Measurements from ENCODE around the gene CDC25C.
A peak's percentile ranks its signal among the peaks of the same experiment; 100 is the strongest.

The CDC25C gene

GRCh38 chr5:138331449-138332368 lies at the start of gene CDC25C:
Gene CDC25C, minus strand, starts transcription at chr5:138331804. Its CDS starts 624 bp downstream, at chr5:138331180.
- DNase-seq: peak; percentile 60

- no peak for DNase-seq
These were observed 41.0 kb upstream of the CDC25C start for GRCh38 chr5:138372653-138373052.

- no peak for DNase-seq
These were observed 40.6 kb upstream of the CDC25C start for GRCh38 chr5:138372225-138372624.

- DNase-seq: no peak
These were observed 39.9 kb upstream of the CDC25C start for GRCh38 chr5:138371454-138371853.

GRCh38 chr5:138370537-138370936 lies 38.9 kb upstream of the CDC25C start:
- no peak for DNase-seq

- no peak for DNase-seq
These were observed 38.1 kb upstream of the CDC25C start for GRCh38 chr5:138369706-138370105.

GRCh38 chr5:138369261-138369660 lies 37.7 kb upstream of the CDC25C start:
- DNase-seq: no peak

GRCh38 chr5:138366632-138367382 lies 35.2 kb upstream of the CDC25C start:
- no peak for DNase-seq

- DNase-seq: no peak
These were observed 33.0 kb upstream of the CDC25C start for GRCh38 chr5:138364576-138364975.

- DNase-seq: no peak
These were observed 29.4 kb upstream of the CDC25C start for GRCh38 chr5:138360941-138361452.

GRCh38 chr5:138359621-138360020 lies 28.0 kb upstream of the CDC25C start:
- DNase-seq: no peak

GRCh38 chr5:138354926-138355378 lies 23.3 kb upstream of the CDC25C start:
- DNase-seq: no peak

GRCh38 chr5:138354387-138354786 lies 22.8 kb upstream of the CDC25C start:
- DNase-seq: no peak

- no peak for DNase-seq
These were observed 22.0 kb upstream of the CDC25C start for GRCh38 chr5:138353560-138354080.

- no peak for DNase-seq
These were observed 21.3 kb upstream of the CDC25C start for GRCh38 chr5:138352722-138353559.

GRCh38 chr5:138352071-138352721 lies 20.6 kb upstream of the CDC25C start, which contains the start of gene KDM3B:
Gene KDM3B, plus strand, starts transcription at chr5:138352685. Its CDS starts 111 bp downstream, at chr5:138352796.
- no peak for DNase-seq

- no peak for DNase-seq
These were observed 19.9 kb upstream of the CDC25C start for GRCh38 chr5:138351517-138351916.

- DNase-seq: no peak
These were observed 19.5 kb upstream of the CDC25C start for GRCh38 chr5:138351056-138351455.

- no peak for DNase-seq
These were observed 18.9 kb upstream of the CDC25C start for GRCh38 chr5:138350563-138350890.

- no peak for DNase-seq
These were observed 18.4 kb upstream of the CDC25C start for GRCh38 chr5:138349852-138350562.

GRCh38 chr5:138346889-138347288 lies 15.3 kb upstream of the CDC25C start:
- no peak for DNase-seq
